Thyroid gland (tissue), 4 donors: ENCODE results near the gene BAHCC1.

Experiments used
- CTCF ChIP-seq, 6 experiments: fragments of 200-600 bp in 3 of 6; fragments of 450-650 bp in 3 of 6; sonication (generic) in 3 of 6; IDR thresholded peaks; one replicate each; pipeline ENCODE4 v1.5.1; 2016 to 2019; ENCODE audit warnings: antibody characterized with exemption in 6 of 6, mild to moderate bottlenecking in 2 of 6, inconsistent platforms in 1 of 6, moderate library complexity in 1 of 6
- POLR2A ChIP-seq, 2 donors: fragments of 450-650 bp; IDR thresholded peaks; one replicate each; pipeline ENCODE4 v1.6.1; 2017; ENCODE audit warnings: antibody characterized with exemption in 2 of 2, mild to moderate bottlenecking in 2 of 2, moderate library complexity in 1 of 2

GRCh38 chr17:81398832-81399411 is 3.7 kb downstream of the BAHCC1 start:
- TF ChIP-seq CTCF (IDR thresholded peaks at IDR 0.05) (no peak), POLR2A (IDR thresholded peaks at IDR 0.05) (no peak)
